NCI-H2081 treated with DMSO at 0.1 percent for 48 hours (cell line): ENCODE data around the gene SDCCAG8.

Source experiments
- DNase-seq: peaks from one replicate; lab custom pipeline; 2025; lab: John Stamatoyannopoulos, UW

Gene SDCCAG8

GRCh38 chr1:243457363-243457982 lies 201.6 kb downstream of the SDCCAG8 start:
- DNase-seq = no peak

- no peak for DNase-seq
Measured at GRCh38 chr1:243459059-243459458, 203.2 kb downstream of the SDCCAG8 start.

- DNase-seq = no peak
Measured at GRCh38 chr1:243461700-243462099, 205.9 kb downstream of the SDCCAG8 start.

- DNase-seq = no peak
Measured at GRCh38 chr1:243462929-243463697, 207.3 kb downstream of the SDCCAG8 start.

- no peak for DNase-seq
Measured at GRCh38 chr1:243465081-243465480, 209.2 kb downstream of the SDCCAG8 start.

- no peak for DNase-seq
Measured at GRCh38 chr1:243465738-243466137, 209.9 kb downstream of the SDCCAG8 start.

- DNase-seq = no peak
Measured at GRCh38 chr1:243469497-243469896, 213.7 kb downstream of the SDCCAG8 start.

GRCh38 chr1:243470502-243470901 lies 214.7 kb downstream of the SDCCAG8 start:
- no peak for DNase-seq

GRCh38 chr1:243471026-243471685 lies 215.3 kb downstream of the SDCCAG8 start:
- DNase-seq = no peak

- DNase-seq = no peak
Measured at GRCh38 chr1:243471754-243472745, 216.2 kb downstream of the SDCCAG8 start.

- DNase-seq = no peak
Measured at GRCh38 chr1:243473227-243474135, 217.6 kb downstream of the SDCCAG8 start.

- DNase-seq = no peak
Measured at GRCh38 chr1:243474136-243474881, 218.5 kb downstream of the SDCCAG8 start.

GRCh38 chr1:243474906-243475305 lies 219.1 kb downstream of the SDCCAG8 start:
- no peak for DNase-seq

GRCh38 chr1:243475966-243476365 lies 220.1 kb downstream of the SDCCAG8 start:
- no peak for DNase-seq

- DNase-seq = no peak
Measured at GRCh38 chr1:243477731-243478290, 222.0 kb downstream of the SDCCAG8 start.

- DNase-seq = no peak
Measured at GRCh38 chr1:243481101-243481500, 225.3 kb downstream of the SDCCAG8 start.

- no peak for DNase-seq
Measured at GRCh38 chr1:243482141-243483022, 226.5 kb downstream of the SDCCAG8 start.

- DNase-seq = no peak
Measured at GRCh38 chr1:243483071-243483771, 227.4 kb downstream of the SDCCAG8 start.
